ENCODE results near the gene ATP10A. TPM values are rescaled to one million over a fixed set of nuclear protein-coding genes. Genes with fewer than 3 reads are reported as not detected.

ATP10A gene
- total RNA-seq, 1 experiment from 2014 or later, result 2.1 TPM

DNA sequence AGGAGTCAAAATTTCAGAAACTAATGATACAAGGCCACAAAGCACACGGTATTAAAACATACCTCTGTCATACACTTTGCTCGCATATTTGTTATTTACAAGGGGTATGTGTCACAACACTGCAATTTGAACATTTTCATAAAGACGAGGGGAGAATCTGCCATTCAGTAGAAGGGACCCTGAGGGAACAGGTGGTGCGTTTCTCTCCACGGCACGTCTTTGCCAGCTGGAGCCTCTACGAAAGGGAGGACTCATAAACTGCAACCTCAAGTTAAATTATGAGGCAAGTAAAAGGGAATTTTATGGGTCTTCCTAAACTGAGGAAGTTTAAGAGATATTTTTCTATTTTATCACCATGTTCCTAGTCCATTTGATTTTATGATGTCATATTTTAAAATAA lies 19.1 kb downstream of the ATP10A start:
- H3K27ac Mint-ChIP-seq, result no peak overlapping the region
- H3K9me3 Mint-ChIP-seq, result no peaks in the 10 kb centered on the region
- H3K4me3 Mint-ChIP-seq, result no peak overlapping the region
- TF ChIP-seq TP53 (CRISPR knock-in tag; IDR thresholded peaks at IDR 0.05) (no peak), ZNF219 (CRISPR knock-in tag; IDR thresholded peaks at IDR 0.05; ENCODE audit: borderline replicate concordance) (no peak), RORB (CRISPR knock-in tag; IDR thresholded peaks at IDR 0.05) (no peak), JUN (CRISPR knock-in tag; IDR thresholded peaks at IDR 0.05) (no peak), ETV6 (CRISPR knock-in tag; IDR thresholded peaks at IDR 0.05) (no peak), CBFB (CRISPR knock-in tag; IDR thresholded peaks at IDR 0.05; ENCODE audit: low read depth) (no peak), ZNF671 (CRISPR knock-in tag; IDR thresholded peaks at IDR 0.05) (no peak), FOXP1 (CRISPR knock-in tag; IDR thresholded peaks at IDR 0.05; ENCODE audit: borderline replicate concordance) (no peak)
- TF ChIP-seq, protein P1, sequence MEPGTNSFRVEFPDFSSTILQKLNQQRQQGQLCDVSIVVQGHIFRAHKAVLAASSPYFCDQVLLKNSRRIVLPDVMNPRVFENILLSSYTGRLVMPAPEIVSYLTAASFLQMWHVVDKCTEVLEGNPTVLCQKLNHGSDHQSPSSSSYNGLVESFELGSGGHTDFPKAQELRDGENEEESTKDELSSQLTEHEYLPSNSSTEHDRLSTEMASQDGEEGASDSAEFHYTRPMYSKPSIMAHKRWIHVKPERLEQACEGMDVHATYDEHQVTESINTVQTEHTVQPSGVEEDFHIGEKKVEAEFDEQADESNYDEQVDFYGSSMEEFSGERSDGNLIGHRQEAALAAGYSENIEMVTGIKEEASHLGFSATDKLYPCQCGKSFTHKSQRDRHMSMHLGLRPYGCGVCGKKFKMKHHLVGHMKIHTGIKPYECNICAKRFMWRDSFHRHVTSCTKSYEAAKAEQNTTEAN (CRISPR knock-in tag; IDR thresholded peaks at IDR 0.05), result no peak
- TF ChIP-seq, protein P2, sequence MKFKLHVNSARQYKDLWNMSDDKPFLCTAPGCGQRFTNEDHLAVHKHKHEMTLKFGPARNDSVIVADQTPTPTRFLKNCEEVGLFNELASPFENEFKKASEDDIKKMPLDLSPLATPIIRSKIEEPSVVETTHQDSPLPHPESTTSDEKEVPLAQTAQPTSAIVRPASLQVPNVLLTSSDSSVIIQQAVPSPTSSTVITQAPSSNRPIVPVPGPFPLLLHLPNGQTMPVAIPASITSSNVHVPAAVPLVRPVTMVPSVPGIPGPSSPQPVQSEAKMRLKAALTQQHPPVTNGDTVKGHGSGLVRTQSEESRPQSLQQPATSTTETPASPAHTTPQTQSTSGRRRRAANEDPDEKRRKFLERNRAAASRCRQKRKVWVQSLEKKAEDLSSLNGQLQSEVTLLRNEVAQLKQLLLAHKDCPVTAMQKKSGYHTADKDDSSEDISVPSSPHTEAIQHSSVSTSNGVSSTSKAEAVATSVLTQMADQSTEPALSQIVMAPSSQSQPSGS (CRISPR knock-in tag; IDR thresholded peaks at IDR 0.05; ENCODE audit: borderline replicate concordance, low read depth), result no peak
- TF ChIP-seq, protein P3, sequence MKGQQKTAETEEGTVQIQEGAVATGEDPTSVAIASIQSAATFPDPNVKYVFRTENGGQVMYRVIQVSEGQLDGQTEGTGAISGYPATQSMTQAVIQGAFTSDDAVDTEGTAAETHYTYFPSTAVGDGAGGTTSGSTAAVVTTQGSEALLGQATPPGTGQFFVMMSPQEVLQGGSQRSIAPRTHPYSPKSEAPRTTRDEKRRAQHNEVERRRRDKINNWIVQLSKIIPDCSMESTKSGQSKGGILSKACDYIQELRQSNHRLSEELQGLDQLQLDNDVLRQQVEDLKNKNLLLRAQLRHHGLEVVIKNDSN (CRISPR knock-in tag; IDR thresholded peaks at IDR 0.05), result no peak
- TF ChIP-seq, protein P4, sequence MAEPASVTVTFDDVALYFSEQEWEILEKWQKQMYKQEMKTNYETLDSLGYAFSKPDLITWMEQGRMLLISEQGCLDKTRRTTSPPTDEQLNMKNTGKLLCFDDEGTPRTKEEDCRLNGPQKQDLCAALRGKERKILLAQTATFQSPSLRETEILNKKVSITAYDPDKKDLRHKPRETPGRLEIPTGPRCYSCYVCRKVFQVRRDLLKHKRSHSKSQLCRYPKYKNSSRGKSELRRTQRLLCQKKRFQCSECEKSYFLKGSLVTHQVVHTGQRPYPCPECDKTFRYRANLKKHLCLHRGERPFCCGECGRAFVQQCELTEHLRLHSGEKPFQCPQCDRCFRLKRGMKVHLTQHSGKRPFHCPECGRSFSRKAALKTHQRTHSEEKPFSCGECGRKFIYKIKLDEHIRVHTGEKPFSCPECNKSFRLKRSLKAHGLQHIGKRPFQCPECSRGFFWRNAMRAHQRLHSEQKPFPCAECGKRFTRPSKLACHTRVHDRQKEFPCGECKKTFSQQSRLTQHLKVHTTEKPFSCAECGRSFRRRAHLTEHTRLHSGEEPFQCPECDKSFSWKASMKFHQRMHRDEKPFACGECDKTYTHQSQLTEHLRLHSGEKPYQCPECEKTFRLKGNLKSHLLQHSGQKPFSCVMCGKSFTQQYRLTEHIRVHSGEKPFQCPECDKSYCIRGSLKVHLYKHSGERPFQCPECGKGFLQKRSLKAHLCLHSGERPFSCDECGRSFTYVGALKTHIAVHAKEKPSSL (CRISPR knock-in tag; conservative IDR thresholded peaks at IDR 0.05), result no peak
- CTCF ChIA-PET, result no interaction called here
- no peak for DNase-seq (ENCODE audit: low spot score)
- no peak for ATAC-seq
- no peaks in the 10 kb centered on the region for H3K36me3 Mint-ChIP-seq
- H3K4me1 Mint-ChIP-seq, result peaks cover 23% of the 10 kb centered on the region
- H3K27me3 Mint-ChIP-seq (ENCODE audit: low read depth), result no peaks in the 10 kb centered on the region
- POLR2A ChIA-PET, result no interaction called here

DNA sequence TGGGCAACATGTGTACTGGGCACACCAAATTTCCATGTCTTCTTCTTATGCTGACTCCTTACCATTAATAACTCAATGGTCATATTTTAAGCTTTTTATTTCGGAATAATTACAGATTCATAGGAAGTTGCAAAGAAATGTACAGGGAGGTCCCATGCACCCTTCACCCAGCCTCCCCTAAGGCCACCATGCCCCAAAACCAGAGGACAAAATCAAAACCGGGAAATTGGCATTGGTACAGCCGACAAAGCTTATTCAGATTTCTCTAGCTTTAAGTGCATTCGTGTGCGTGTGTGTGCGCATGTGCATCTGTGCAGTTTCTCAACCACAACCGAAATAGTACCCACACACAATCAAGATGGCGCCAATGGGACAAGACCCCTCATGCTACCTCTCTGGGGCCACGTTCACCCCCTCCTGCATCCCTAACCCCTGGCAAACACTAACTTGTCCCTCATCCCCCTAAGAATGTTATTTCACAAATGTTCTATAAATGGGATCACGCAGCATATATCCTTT lies 23.4 kb downstream of the ATP10A start:
- H3K4me3 Mint-ChIP-seq, result no peak overlapping the region
- DNase-seq (ENCODE audit: low spot score), result no peak
- POLR2A ChIA-PET, result no interaction called here
- CTCF ChIA-PET, result no interaction called here
- ATAC-seq, result no peak
- no peaks in the 10 kb centered on the region; the same call in 1 of the 2 replicates for H3K4me1 Mint-ChIP-seq
- H3K27me3 Mint-ChIP-seq (ENCODE audit: low read depth), result no peaks in the 10 kb centered on the region
- no peaks in the 10 kb centered on the region for H3K9me3 Mint-ChIP-seq
- TF ChIP-seq NR2C2 (CRISPR knock-in tag; IDR thresholded peaks at IDR 0.05) (no peak), ZNF396 (CRISPR knock-in tag; IDR thresholded peaks at IDR 0.05; ENCODE audit: borderline replicate concordance) (no peak), NFE2L1 (CRISPR knock-in tag; IDR thresholded peaks at IDR 0.05) (no peak), GTF2I (CRISPR knock-in tag; conservative IDR thresholded peaks at IDR 0.05) (no peak), ELF4 (CRISPR knock-in tag; IDR thresholded peaks at IDR 0.05; ENCODE audit: low read depth) (no peak), TCF7 (CRISPR knock-in tag; IDR thresholded peaks at IDR 0.05; ENCODE audit: low read depth) (no peak), NFYB (CRISPR knock-in tag; conservative IDR thresholded peaks at IDR 0.05; ENCODE audit: low read depth) (no peak), FOXK1 (CRISPR knock-in tag; IDR thresholded peaks at IDR 0.05) (no peak), ETV6 (CRISPR knock-in tag; IDR thresholded peaks at IDR 0.05) (no peak), NR1H2 (CRISPR knock-in tag; IDR thresholded peaks at IDR 0.05) (no peak), ZBTB21 (CRISPR knock-in tag; IDR thresholded peaks at IDR 0.05; ENCODE audit: borderline replicate concordance) (no peak), GRHL2 (CRISPR knock-in tag; IDR thresholded peaks at IDR 0.05; ENCODE audit: insufficient replicate concordance, severe bottlenecking) (no peak)
- TF ChIP-seq, protein P2 (CRISPR knock-in tag; IDR thresholded peaks at IDR 0.05; ENCODE audit: borderline replicate concordance, low read depth), result no peak
- TF ChIP-seq, protein P5, sequence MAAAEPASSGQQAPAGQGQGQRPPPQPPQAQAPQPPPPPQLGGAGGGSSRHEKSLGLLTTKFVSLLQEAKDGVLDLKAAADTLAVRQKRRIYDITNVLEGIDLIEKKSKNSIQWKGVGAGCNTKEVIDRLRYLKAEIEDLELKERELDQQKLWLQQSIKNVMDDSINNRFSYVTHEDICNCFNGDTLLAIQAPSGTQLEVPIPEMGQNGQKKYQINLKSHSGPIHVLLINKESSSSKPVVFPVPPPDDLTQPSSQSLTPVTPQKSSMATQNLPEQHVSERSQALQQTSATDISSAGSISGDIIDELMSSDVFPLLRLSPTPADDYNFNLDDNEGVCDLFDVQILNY (CRISPR knock-in tag; IDR thresholded peaks at IDR 0.05), result no peak
- TF ChIP-seq, protein P6, sequence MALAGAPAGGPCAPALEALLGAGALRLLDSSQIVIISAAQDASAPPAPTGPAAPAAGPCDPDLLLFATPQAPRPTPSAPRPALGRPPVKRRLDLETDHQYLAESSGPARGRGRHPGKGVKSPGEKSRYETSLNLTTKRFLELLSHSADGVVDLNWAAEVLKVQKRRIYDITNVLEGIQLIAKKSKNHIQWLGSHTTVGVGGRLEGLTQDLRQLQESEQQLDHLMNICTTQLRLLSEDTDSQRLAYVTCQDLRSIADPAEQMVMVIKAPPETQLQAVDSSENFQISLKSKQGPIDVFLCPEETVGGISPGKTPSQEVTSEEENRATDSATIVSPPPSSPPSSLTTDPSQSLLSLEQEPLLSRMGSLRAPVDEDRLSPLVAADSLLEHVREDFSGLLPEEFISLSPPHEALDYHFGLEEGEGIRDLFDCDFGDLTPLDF (CRISPR knock-in tag; IDR thresholded peaks at IDR 0.05), result no peak
- no peaks in the 10 kb centered on the region for H3K36me3 Mint-ChIP-seq
- H3K27ac Mint-ChIP-seq, result no peak overlapping the region

All from WTC11 (cell line).